Astrocyte of the cerebellum (primary cell): Measurements from ENCODE around the gene HIVEP1.

Experiments
- DNase-seq: peaks from one replicate; pipeline ENCODE4 v3.0.0-alpha.2; 2011; ENCODE audit warnings: low read depth
- H3K4me3 ChIP-seq: 2 replicates; pipeline ENCODE4 v1.5.1; 2011; ENCODE audit warnings: mild to moderate bottlenecking, low read depth, low read length, moderate library complexity
- CTCF ChIP-seq: IDR thresholded peaks from 2 replicates; pipeline ENCODE4 v1.5.1; 2012; ENCODE audit warnings: low read length, low read depth, moderate library complexity, mild to moderate bottlenecking; ENCODE audit errors: missing control alignments
- in situ Hi-C: cut with HindIII; loops from 2 replicates; pipeline ENCODE4 v1.10.0; 2017; ENCODE audit warnings: low sequenced_read_pairs

The HIVEP1 gene

GRCh38 chr6:11983306-11983705, 28.8 kb upstream of the HIVEP1 start:
- in situ Hi-C loops: no loop called here
- no peak for DNase-seq
- no peak for TF ChIP-seq CTCF
- no peak overlapping the region for H3K4me3 ChIP-seq

- no peak for DNase-seq
Observed at GRCh38 chr6:11987386-11987785, 24.7 kb upstream of the HIVEP1 start.

DNA sequence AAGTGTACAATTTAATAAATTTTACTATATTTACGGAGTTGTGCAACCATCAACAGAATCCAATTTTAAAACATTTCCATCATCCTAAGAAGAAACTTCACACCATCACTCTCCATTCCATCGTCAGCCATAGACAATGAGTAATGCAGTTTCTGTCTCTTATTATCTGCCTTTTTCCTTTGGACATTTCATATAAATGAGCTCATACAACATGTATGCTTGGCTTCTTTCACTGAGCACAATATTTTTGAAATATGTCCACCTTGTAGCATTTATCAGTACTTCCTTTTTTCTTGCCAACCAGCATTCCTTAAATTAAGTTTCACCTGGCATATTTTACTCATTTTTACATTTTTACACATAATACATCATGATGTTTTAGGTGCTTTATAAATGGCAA, 22.7 kb upstream of the HIVEP1 start:
- TF ChIP-seq CTCF: no peak
- no peak overlapping the region for H3K4me3 ChIP-seq
- no peak for DNase-seq
- in situ Hi-C loops: no loop called here

More at GRCh38 chr6:11987386-11987785, 24.7 kb upstream of the HIVEP1 start:
- TF ChIP-seq CTCF: no peak
- in situ Hi-C loops: no loop called here
- H3K4me3 ChIP-seq: no peak overlapping the region

DNA sequence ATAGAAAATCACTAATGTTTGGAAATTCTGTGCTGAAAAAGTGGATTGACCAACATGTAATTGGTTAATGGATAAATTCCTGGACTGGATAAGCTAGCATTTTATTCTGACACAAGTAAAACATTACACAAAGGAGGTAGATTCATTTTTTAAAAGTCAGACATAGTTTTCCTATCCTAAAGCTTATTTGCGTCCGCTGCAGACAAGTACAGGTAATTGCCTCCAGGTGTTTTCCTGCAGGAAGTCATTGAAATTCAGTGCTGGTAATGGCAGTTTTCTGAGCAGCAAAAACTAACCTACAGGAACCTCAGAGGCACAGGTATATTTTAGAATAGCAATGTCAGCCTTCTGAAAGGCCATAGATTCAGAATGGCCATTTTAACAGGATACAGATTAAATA, 20.0 kb upstream of the HIVEP1 start:
- no peak overlapping the region for H3K4me3 ChIP-seq
- in situ Hi-C loops: no loop called here
- DNase-seq: no peak
- no peak for TF ChIP-seq CTCF

- no peak for TF ChIP-seq CTCF
Observed at GRCh38 chr6:11994875-11995461, 17.1 kb upstream of the HIVEP1 start.

GRCh38 chr6:11996751-11997150, 15.4 kb upstream of the HIVEP1 start:
- in situ Hi-C loops: no loop called here
- no peak for TF ChIP-seq CTCF

More at GRCh38 chr6:11994875-11995461, 17.1 kb upstream of the HIVEP1 start:
- no peak overlapping the region for H3K4me3 ChIP-seq
- in situ Hi-C loops: no loop called here
- DNase-seq: no peak

More at GRCh38 chr6:11996751-11997150, 15.4 kb upstream of the HIVEP1 start:
- no peak for DNase-seq
- no peak overlapping the region for H3K4me3 ChIP-seq
